ENCODE results near the gene SLK.

Gene SLK

GRCh38 chr10:103986360-103986759, 19.4 kb downstream of the SLK start:
- H3K4me3 ChIP-seq (ENCODE audit: extremely low read depth, insufficient read depth, low read length, poor library complexity, severe bottlenecking), result no peak overlapping the region
- H3K36me3 ChIP-seq (ENCODE audit: control insufficient read depth, insufficient read depth, low read length), result no peaks in the 10 kb centered on the region
- WGBS, 2 experiments (ENCODE audit: insufficient coverage in 2 of 2), result 85 to 92% methylated on average over 5 to 6 of the region's 7 CpGs
- H3K4me1 ChIP-seq (ENCODE audit: control insufficient read depth, insufficient read depth, low read length, poor library complexity, severe bottlenecking), result peaks cover 5% of the 10 kb centered on the region
- no peaks in the 10 kb centered on the region for H3K9me3 ChIP-seq (ENCODE audit: control insufficient read depth, low read length)
- no peak overlapping the region for H3K27ac ChIP-seq (ENCODE audit: low read depth, low read length, severe bottlenecking)

DNA sequence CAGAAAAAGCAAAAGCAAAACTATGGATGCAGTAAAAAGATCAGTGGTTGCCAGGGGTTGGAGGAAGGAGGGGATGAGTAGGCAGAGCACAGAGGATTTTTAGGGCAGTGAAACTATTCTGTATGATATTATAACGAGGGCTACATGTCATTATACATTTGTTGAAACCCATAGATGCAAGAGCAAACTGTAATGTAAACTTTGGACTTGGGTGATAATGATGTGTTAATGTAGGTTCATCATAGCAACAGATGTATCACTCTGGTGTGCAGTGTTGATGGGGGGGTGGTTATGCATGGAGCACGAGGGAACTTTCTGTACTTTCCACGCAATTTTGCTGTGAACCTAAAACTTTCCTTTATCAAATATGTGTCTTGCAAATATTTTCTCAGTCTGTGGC, 23.2 kb downstream of the SLK start:
- no peaks in the 10 kb centered on the region for H3K36me3 ChIP-seq (ENCODE audit: control insufficient read depth, insufficient read depth, low read length)
- H3K4me3 ChIP-seq (ENCODE audit: extremely low read depth, insufficient read depth, low read length, poor library complexity, severe bottlenecking), result no peak overlapping the region
- H3K27ac ChIP-seq (ENCODE audit: low read depth, low read length, severe bottlenecking), result no peak overlapping the region
- H3K4me1 ChIP-seq (ENCODE audit: control insufficient read depth, insufficient read depth, low read length, poor library complexity, severe bottlenecking), result no peaks in the 10 kb centered on the region
- 100% methylated on average over 3 of the region's 3 CpGs; no CpG with 5 or more reads in 1 of the 2 experiments for WGBS, 2 experiments (ENCODE audit: insufficient coverage in 2 of 2)
- H3K9me3 ChIP-seq (ENCODE audit: control insufficient read depth, low read length), result no peaks in the 10 kb centered on the region

- H3K4me3 ChIP-seq (ENCODE audit: extremely low read depth, insufficient read depth, low read length, poor library complexity, severe bottlenecking), result no peak overlapping the region
- H3K27ac ChIP-seq (ENCODE audit: low read depth, low read length, severe bottlenecking), result no peak overlapping the region
- H3K9me3 ChIP-seq (ENCODE audit: control insufficient read depth, low read length), result no peaks in the 10 kb centered on the region
- no peaks in the 10 kb centered on the region for H3K4me1 ChIP-seq (ENCODE audit: control insufficient read depth, insufficient read depth, low read length, poor library complexity, severe bottlenecking)
- H3K36me3 ChIP-seq (ENCODE audit: control insufficient read depth, insufficient read depth, low read length), result no peaks in the 10 kb centered on the region
- WGBS, 2 experiments (ENCODE audit: insufficient coverage in 2 of 2), result no CpG with 5 or more reads among the region's 1 CpG
Observed at GRCh38 chr10:103990531-103990930, 23.6 kb downstream of the SLK start.

GRCh38 chr10:103991393-103992128, 24.6 kb downstream of the SLK start:
- no peak overlapping the region for H3K27ac ChIP-seq (ENCODE audit: low read depth, low read length, severe bottlenecking)
- WGBS, 2 experiments (ENCODE audit: insufficient coverage in 2 of 2), result 100% methylated on average over 1 of the region's 3 CpGs; no CpG with 5 or more reads in 1 of the 2 experiments
- H3K9me3 ChIP-seq (ENCODE audit: control insufficient read depth, low read length), result no peaks in the 10 kb centered on the region
- no peaks in the 10 kb centered on the region for H3K36me3 ChIP-seq (ENCODE audit: control insufficient read depth, insufficient read depth, low read length)
- no peaks in the 10 kb centered on the region for H3K4me1 ChIP-seq (ENCODE audit: control insufficient read depth, insufficient read depth, low read length, poor library complexity, severe bottlenecking)
- no peak overlapping the region for H3K4me3 ChIP-seq (ENCODE audit: extremely low read depth, insufficient read depth, low read length, poor library complexity, severe bottlenecking)

GRCh38 chr10:103995134-103995533, 28.2 kb downstream of the SLK start:
- Histone ChIP-seq H3K36me3 (ENCODE audit: control insufficient read depth, insufficient read depth, low read length) (peaks cover 11% of the 10 kb centered on the region), H3K4me1 (ENCODE audit: control insufficient read depth, insufficient read depth, low read length, poor library complexity, severe bottlenecking) (no peaks in the 10 kb centered on the region), H3K4me3 (ENCODE audit: extremely low read depth, insufficient read depth, low read length, poor library complexity, severe bottlenecking) (no peak overlapping the region), H3K27ac (ENCODE audit: low read depth, low read length, severe bottlenecking) (no peak overlapping the region), H3K9me3 (ENCODE audit: control insufficient read depth, low read length) (no peaks in the 10 kb centered on the region)
- 100% methylated on average over 1 of the region's 1 CpG; no CpG with 5 or more reads in 1 of the 2 experiments for WGBS, 2 experiments (ENCODE audit: insufficient coverage in 2 of 2)

DNA sequence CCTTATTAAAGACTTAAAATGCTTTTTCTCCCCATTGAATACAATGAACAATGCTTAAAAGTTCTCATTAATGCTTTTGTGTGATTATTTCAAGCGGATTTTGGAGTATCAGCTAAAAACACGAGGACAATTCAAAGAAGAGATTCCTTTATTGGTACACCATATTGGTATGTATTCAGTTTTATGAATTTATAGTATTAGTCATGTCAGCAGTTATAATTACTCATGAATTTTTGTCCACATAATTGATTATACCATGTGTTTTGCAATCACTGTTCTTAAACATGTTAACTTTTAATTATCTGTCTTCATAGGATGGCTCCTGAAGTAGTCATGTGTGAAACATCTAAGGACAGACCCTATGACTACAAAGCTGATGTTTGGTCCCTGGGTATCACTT, 31.9 kb downstream of the SLK start:
- no CpG with 5 or more reads among the region's 2 CpGs for WGBS, 2 experiments (ENCODE audit: insufficient coverage in 2 of 2)

GRCh38 chr10:104002911-104003310, 36.0 kb downstream of the SLK start:
- no peaks in the 10 kb centered on the region for H3K4me1 ChIP-seq (ENCODE audit: control insufficient read depth, insufficient read depth, low read length, poor library complexity, severe bottlenecking)
- peaks cover 34% of the 10 kb centered on the region for H3K36me3 ChIP-seq (ENCODE audit: control insufficient read depth, insufficient read depth, low read length)
- H3K27ac ChIP-seq (ENCODE audit: low read depth, low read length, severe bottlenecking), result no peak overlapping the region
- H3K9me3 ChIP-seq (ENCODE audit: control insufficient read depth, low read length), result no peaks in the 10 kb centered on the region
- H3K4me3 ChIP-seq (ENCODE audit: extremely low read depth, insufficient read depth, low read length, poor library complexity, severe bottlenecking), result no peak overlapping the region
- whole genome bisulfite sequencing, 2 experiments (ENCODE audit: insufficient coverage in 2 of 2), result 92 to 100% methylated on average over 1 of the region's 1 CpG

More for the DNA sequence above, 31.9 kb downstream of the SLK start:
- no peaks in the 10 kb centered on the region for H3K9me3 ChIP-seq (ENCODE audit: control insufficient read depth, low read length)
- H3K4me3 ChIP-seq (ENCODE audit: extremely low read depth, insufficient read depth, low read length, poor library complexity, severe bottlenecking), result no peak overlapping the region
- no peak overlapping the region for H3K27ac ChIP-seq (ENCODE audit: low read depth, low read length, severe bottlenecking)
- peaks cover 37% of the 10 kb centered on the region for H3K36me3 ChIP-seq (ENCODE audit: control insufficient read depth, insufficient read depth, low read length)
- no peaks in the 10 kb centered on the region for H3K4me1 ChIP-seq (ENCODE audit: control insufficient read depth, insufficient read depth, low read length, poor library complexity, severe bottlenecking)

- peaks cover 34% of the 10 kb centered on the region for H3K36me3 ChIP-seq (ENCODE audit: control insufficient read depth, insufficient read depth, low read length)
- WGBS, 2 experiments (ENCODE audit: insufficient coverage in 2 of 2), result 86 to 90% methylated on average over 1 to 3 of the region's 8 CpGs
- no peak overlapping the region for H3K4me3 ChIP-seq (ENCODE audit: extremely low read depth, insufficient read depth, low read length, poor library complexity, severe bottlenecking)
- no peaks in the 10 kb centered on the region for H3K4me1 ChIP-seq (ENCODE audit: control insufficient read depth, insufficient read depth, low read length, poor library complexity, severe bottlenecking)
- no peak overlapping the region for H3K27ac ChIP-seq (ENCODE audit: low read depth, low read length, severe bottlenecking)
- no peaks in the 10 kb centered on the region for H3K9me3 ChIP-seq (ENCODE audit: control insufficient read depth, low read length)
Observed at GRCh38 chr10:104005172-104005863, 38.4 kb downstream of the SLK start.

DNA sequence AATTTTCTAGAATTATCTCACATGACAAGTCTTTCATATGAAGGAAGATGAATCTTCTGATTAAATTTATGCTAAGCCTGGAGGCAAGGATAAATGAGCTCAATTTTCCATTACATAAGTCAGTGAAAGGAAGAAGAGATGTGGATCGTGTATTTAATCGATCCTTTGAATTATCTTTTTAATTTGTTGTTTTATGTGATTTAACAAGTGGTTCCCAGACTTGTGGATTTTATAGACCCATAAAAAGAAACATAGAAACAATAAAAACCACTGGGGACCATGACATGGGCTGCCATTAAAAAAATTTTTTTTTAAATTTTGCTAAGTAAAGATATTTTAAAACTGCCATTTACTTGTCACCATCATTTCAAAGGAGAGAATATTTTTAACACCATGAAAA, 45.0 kb downstream of the SLK start:
- Histone ChIP-seq H3K4me1 (ENCODE audit: control insufficient read depth, insufficient read depth, low read length, poor library complexity, severe bottlenecking) (no peaks in the 10 kb centered on the region), H3K36me3 (ENCODE audit: control insufficient read depth, insufficient read depth, low read length) (peaks cover 5% of the 10 kb centered on the region), H3K4me3 (ENCODE audit: extremely low read depth, insufficient read depth, low read length, poor library complexity, severe bottlenecking) (no peak overlapping the region), H3K9me3 (ENCODE audit: control insufficient read depth, low read length) (no peaks in the 10 kb centered on the region), H3K27ac (ENCODE audit: low read depth, low read length, severe bottlenecking) (no peak overlapping the region)
- WGBS, 2 experiments (ENCODE audit: insufficient coverage in 2 of 2), result no CpG with 5 or more reads among the region's 2 CpGs

- Histone ChIP-seq H3K36me3 (ENCODE audit: control insufficient read depth, insufficient read depth, low read length) (peaks cover 4% of the 10 kb centered on the region), H3K4me1 (ENCODE audit: control insufficient read depth, insufficient read depth, low read length, poor library complexity, severe bottlenecking) (no peaks in the 10 kb centered on the region), H3K27ac (ENCODE audit: low read depth, low read length, severe bottlenecking) (no peak overlapping the region), H3K9me3 (ENCODE audit: control insufficient read depth, low read length) (no peaks in the 10 kb centered on the region), H3K4me3 (ENCODE audit: extremely low read depth, insufficient read depth, low read length, poor library complexity, severe bottlenecking) (no peak overlapping the region)
- 93 to 100% methylated on average over 1 to 4 of the region's 4 CpGs for WGBS, 2 experiments (ENCODE audit: insufficient coverage in 2 of 2)
Observed at GRCh38 chr10:104013489-104013888, 46.5 kb downstream of the SLK start.

GRCh38 chr10:104014176-104014575, 47.2 kb downstream of the SLK start:
- Histone ChIP-seq H3K36me3 (ENCODE audit: control insufficient read depth, insufficient read depth, low read length) (peaks cover 8% of the 10 kb centered on the region), H3K9me3 (ENCODE audit: control insufficient read depth, low read length) (no peaks in the 10 kb centered on the region), H3K4me1 (ENCODE audit: control insufficient read depth, insufficient read depth, low read length, poor library complexity, severe bottlenecking) (no peaks in the 10 kb centered on the region), H3K27ac (ENCODE audit: low read depth, low read length, severe bottlenecking) (no peak overlapping the region), H3K4me3 (ENCODE audit: extremely low read depth, insufficient read depth, low read length, poor library complexity, severe bottlenecking) (no peak overlapping the region)
- no CpG with 5 or more reads among the region's 2 CpGs for WGBS, 2 experiments (ENCODE audit: insufficient coverage in 2 of 2)

Data from mesodermal cell (in vitro differentiated cells).